GM23338 (cell line): Measurements from ENCODE around the gene PELI3. TPM values are rescaled to one million over a fixed set of nuclear protein-coding genes. Genes with fewer than 3 reads are reported as not detected.
"Not testable (repeated sequence)": the region's sequence is repeated elsewhere in the genome, so short reads cannot be mapped to it uniquely, and the experiment has no call there.

Experiments used
- ATAC-seq: fragments of 200-7000 bp; cut with Tn5 transposase; 3 replicates; pipeline ENCODE4 v1.9.1; 2020
- DNase-seq: peaks from one replicate; pipeline ENCODE4 v3.0.0-alpha.2; 2015; ENCODE audit warnings: low spot score
- H2AFZ ChIP-seq: fragments of 200-600 bp; sonication (generic); 2 replicates; pipeline ENCODE4 v1.8.0; 2016; ENCODE audit warnings: antibody characterized with exemption, mild to moderate bottlenecking, moderate library complexity
- H3F3A ChIP-seq: fragments of 200-600 bp; sonication (generic); replicated peaks from 2 replicates; pipeline ENCODE4 v1.8.0; 2017; ENCODE audit warnings: antibody characterized with exemption, mixed run types, low read depth
- H3K27ac ChIP-seq: fragments of 200-600 bp; sonication (generic); 2 replicates; pipeline ENCODE4 v1.6.1; 2016; ENCODE audit warnings: low read depth
- H3K27me3 ChIP-seq: fragments of 200-600 bp; sonication (generic); 2 replicates; pipeline ENCODE4 v1.8.0; 2016; ENCODE audit warnings: mild to moderate bottlenecking, mixed run types, moderate library complexity; ENCODE audit not compliant: insufficient read depth
- H3K36me3 ChIP-seq: fragments of 200-600 bp; sonication (generic); 2 replicates; pipeline ENCODE4 v1.8.0; 2016; ENCODE audit warnings: mild to moderate bottlenecking; ENCODE audit not compliant: insufficient read depth
- H3K4me1 ChIP-seq: fragments of 200-600 bp; sonication (generic); 2 replicates; pipeline ENCODE4 v1.8.0; 2016; ENCODE audit warnings: mild to moderate bottlenecking, moderate library complexity; ENCODE audit not compliant: insufficient read depth
- H3K4me2 ChIP-seq: fragments of 200-600 bp; sonication (generic); 2 replicates; pipeline ENCODE4 v1.7.1; 2017; ENCODE audit warnings: mixed run types
- H3K4me3 ChIP-seq: fragments of 200-600 bp; sonication (generic); 2 replicates; pipeline ENCODE4 v1.6.1; 2016; ENCODE audit warnings: mixed run types
- H3K79me2 ChIP-seq: fragments of 200-600 bp; sonication (generic); replicated peaks from 2 replicates; pipeline ENCODE4 v1.8.0; 2017; ENCODE audit warnings: mild to moderate bottlenecking; ENCODE audit not compliant: insufficient read depth
- H3K9me2 ChIP-seq: fragments of 200-600 bp; sonication (generic); 2 replicates; pipeline ENCODE4 v1.8.0; 2017; ENCODE audit not compliant: insufficient read depth
- H4K20me1 ChIP-seq: fragments of 200-600 bp; sonication (generic); replicated peaks from 2 replicates; pipeline ENCODE4 v1.8.0; 2017; ENCODE audit warnings: mild to moderate bottlenecking; ENCODE audit not compliant: insufficient read depth
- H3K27ac Mint-ChIP-seq: 2 replicates; pipeline ENCODE4 v1.8.0; 2020; ENCODE audit warnings: inconsistent platforms, mild to moderate bottlenecking, moderate library complexity, mixed read lengths
- H3K27me3 Mint-ChIP-seq: 3 replicates; pipeline ENCODE4 v1.8.0; 2022; ENCODE audit warnings: low read depth, mild to moderate bottlenecking, moderate library complexity, mixed read lengths, inconsistent platforms; ENCODE audit not compliant: insufficient read depth, poor library complexity
- H3K36me3 Mint-ChIP-seq: 3 replicates; pipeline ENCODE4 v1.8.0; 2021; ENCODE audit warnings: low read depth, mild to moderate bottlenecking, inconsistent platforms, moderate library complexity, mixed read lengths
- H3K4me1 Mint-ChIP-seq: 3 replicates; pipeline ENCODE4 v1.8.0; 2020; ENCODE audit warnings: mild to moderate bottlenecking, inconsistent platforms, mixed read lengths
- H3K4me3 Mint-ChIP-seq: 3 replicates; pipeline ENCODE4 v1.8.0; 2021; ENCODE audit warnings: moderate library complexity, mild to moderate bottlenecking, inconsistent platforms, mixed read lengths
- H3K9me3 Mint-ChIP-seq: 3 replicates; pipeline ENCODE4 v1.8.0; 2020; ENCODE audit warnings: moderate library complexity, mild to moderate bottlenecking, inconsistent platforms, mixed read lengths
- EZH2 ChIP-seq: fragments of 200-600 bp; sonication (generic); IDR thresholded peaks from one replicate; pipeline ENCODE4 v1.8.0; 2017; ENCODE audit warnings: antibody characterized with exemption, mild to moderate bottlenecking, low read depth; ENCODE audit not compliant: unreplicated experiment
- POLR2AphosphoS5 ChIP-seq: IDR thresholded peaks from 2 replicates; pipeline ENCODE4 v1.6.1; 2016; ENCODE audit warnings: antibody characterized with exemption, low read depth
- STAT1 ChIP-seq: IDR thresholded peaks from one replicate; pipeline ENCODE4 v1.6.1; 2016; ENCODE audit warnings: antibody characterized with exemption; ENCODE audit not compliant: unreplicated experiment
- ZNF114 ChIP-seq: fragments of 250-450 bp; sonication (Bioruptor Pico); IDR thresholded peaks from 2 replicates; pipeline ENCODE4 v1.5.0; 2020; ENCODE audit warnings: mild to moderate bottlenecking, moderate library complexity
- ZNF462 ChIP-seq: fragments of 250-450 bp; sonication (Bioruptor Pico); IDR thresholded peaks from 2 replicates; pipeline ENCODE4 v1.5.0; 2020; ENCODE audit warnings: mild to moderate bottlenecking, moderate library complexity
- polyA plus RNA-seq: library from polyadenylated mRNA; unstranded; fragments of >200 nt; fragmentation: Nextera tagmentation; extraction: Ambion mirVana; gene quantifications from 2 replicates; pipeline ENCODE4 v1.2.1, GENCODE V29; 2016
- total RNA-seq: library from RNA; depleted of rRNA; stranded (reverse); fragments of >200 nt; shearing (Covaris generic); gene quantifications from 2 replicates; pipeline ENCODE4 v1.2.3, GENCODE V29; 2014
- TF ChIP-seq, protein P1 (sequence below), 2 experiments: fragments of 200-600 bp in 1 of 2; sonication (generic) in 1 of 2; conservative IDR thresholded peaks; 2 replicates each; pipeline versions ENCODE4 v1.5.1 to v1.6.1; 2016 to 2017; ENCODE audit warnings: antibody characterized with exemption in 2 of 2, low read depth in 2 of 2, mild to moderate bottlenecking in 2 of 2, moderate library complexity in 1 of 2

The PELI3 gene
- total and polyA plus RNA-seq, 2 experiments from 2014 or later, result 2.8 to 9.1 TPM

DNA sequence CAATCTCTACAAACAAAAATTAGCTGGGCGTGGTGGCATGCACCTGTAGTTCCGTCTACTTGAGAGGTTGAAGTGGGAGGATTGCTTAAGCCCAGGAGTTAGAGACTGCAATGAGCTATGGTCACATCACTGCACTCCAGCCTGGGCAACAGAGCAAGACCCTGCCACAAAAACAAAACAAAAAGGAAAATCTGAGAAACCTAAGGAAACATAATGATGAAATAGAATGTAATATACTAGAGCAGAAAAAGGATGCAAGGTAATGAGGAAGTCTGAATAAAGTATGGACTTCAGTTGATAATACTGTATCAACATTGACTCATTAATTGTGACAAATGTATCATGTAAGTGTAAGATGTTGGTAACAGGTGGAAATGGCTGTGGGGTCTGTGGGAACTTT, 37.8 kb upstream of the PELI3 start (continued):
- TF ChIP-seq ZNF462 (CRISPR knock-in tag), result no peak

GRCh38 chr11:66429983-66430602, 36.6 kb upstream of the PELI3 start:
- no peak overlapping the region; the same call in 2 of the 3 replicates for H3K4me3 Mint-ChIP-seq
- Histone ChIP-seq H3F3A (peaks cover 9% of the 10 kb centered on the region), H3K4me2 (no peak overlapping the region), H3K79me2 (no peaks in the 10 kb centered on the region), H3K27me3 (no peaks in the 10 kb centered on the region), H3K9me2 (no peaks in the 10 kb centered on the region), H4K20me1 (peaks cover 4% of the 10 kb centered on the region; the same call in 1 of the 2 replicates), H3K4me3 (no peak overlapping the region), H3K4me1 (no peaks in the 10 kb centered on the region), H2AFZ (no peak overlapping the region), H3K36me3 (peaks cover 3% of the 10 kb centered on the region; the same call in 1 of the 2 replicates), H3K27ac (no peak overlapping the region)
- no peaks in the 10 kb centered on the region for H3K4me1 Mint-ChIP-seq
- peak; percentile 98 for ATAC-seq
- peaks cover 17% of the 10 kb centered on the region for H3K36me3 Mint-ChIP-seq
- DNase-seq, result peak; percentile 94
- TF ChIP-seq ZNF114 (CRISPR knock-in tag), result no peak
- no peak for TF ChIP-seq STAT1
- TF ChIP-seq, protein P1, sequence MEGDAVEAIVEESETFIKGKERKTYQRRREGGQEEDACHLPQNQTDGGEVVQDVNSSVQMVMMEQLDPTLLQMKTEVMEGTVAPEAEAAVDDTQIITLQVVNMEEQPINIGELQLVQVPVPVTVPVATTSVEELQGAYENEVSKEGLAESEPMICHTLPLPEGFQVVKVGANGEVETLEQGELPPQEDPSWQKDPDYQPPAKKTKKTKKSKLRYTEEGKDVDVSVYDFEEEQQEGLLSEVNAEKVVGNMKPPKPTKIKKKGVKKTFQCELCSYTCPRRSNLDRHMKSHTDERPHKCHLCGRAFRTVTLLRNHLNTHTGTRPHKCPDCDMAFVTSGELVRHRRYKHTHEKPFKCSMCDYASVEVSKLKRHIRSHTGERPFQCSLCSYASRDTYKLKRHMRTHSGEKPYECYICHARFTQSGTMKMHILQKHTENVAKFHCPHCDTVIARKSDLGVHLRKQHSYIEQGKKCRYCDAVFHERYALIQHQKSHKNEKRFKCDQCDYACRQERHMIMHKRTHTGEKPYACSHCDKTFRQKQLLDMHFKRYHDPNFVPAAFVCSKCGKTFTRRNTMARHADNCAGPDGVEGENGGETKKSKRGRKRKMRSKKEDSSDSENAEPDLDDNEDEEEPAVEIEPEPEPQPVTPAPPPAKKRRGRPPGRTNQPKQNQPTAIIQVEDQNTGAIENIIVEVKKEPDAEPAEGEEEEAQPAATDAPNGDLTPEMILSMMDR (conservative IDR thresholded peaks at IDR 0.05; ENCODE audit: low read depth in 2 of 2), result peak; percentile 92 to 95
- no peak for TF ChIP-seq EZH2
- no peak for TF ChIP-seq POLR2AphosphoS5
- H3K27ac Mint-ChIP-seq, result no peak overlapping the region
- H3K9me3 Mint-ChIP-seq, result no peaks in the 10 kb centered on the region; the same call in 2 of the 3 replicates
- H3K27me3 Mint-ChIP-seq, result peaks cover 5% of the 10 kb centered on the region

GRCh38 chr11:66431287-66431686, 35.4 kb upstream of the PELI3 start:
- H3K27ac Mint-ChIP-seq, ATAC-seq, H4K20me1 ChIP-seq, H3K9me3 Mint-ChIP-seq, DNase-seq, H3K9me2 ChIP-seq, H3K4me3 ChIP-seq, H3K27me3 Mint-ChIP-seq, H3K4me2 ChIP-seq, H2AFZ ChIP-seq, H3K79me2 ChIP-seq, H3K4me1 ChIP-seq, H3K4me1 Mint-ChIP-seq, H3K27me3 ChIP-seq, H3K4me3 Mint-ChIP-seq, H3F3A ChIP-seq: not testable (repeated sequence)
- H3K36me3 ChIP-seq, result peaks cover 11% of the 10 kb centered on the region; the same call in 1 of the 2 replicates
- H3K36me3 Mint-ChIP-seq, result peaks cover 29% of the 10 kb centered on the region
- H3K27ac ChIP-seq, result 0 out of 2 replicates have a peak overlapping the region, but pooled peaks have one; percentile 59

GRCh38 chr11:66431871-66432329, 34.8 kb upstream of the PELI3 start:
- H3K79me2 ChIP-seq, H3K9me3 Mint-ChIP-seq, H3K27me3 Mint-ChIP-seq, H3K4me1 ChIP-seq, H3K27me3 ChIP-seq, H3K4me3 ChIP-seq, H3K9me2 ChIP-seq, H4K20me1 ChIP-seq, H3F3A ChIP-seq, H3K27ac Mint-ChIP-seq, DNase-seq, H3K4me2 ChIP-seq, ATAC-seq, H2AFZ ChIP-seq, H3K4me3 Mint-ChIP-seq, H3K4me1 Mint-ChIP-seq: not testable (repeated sequence)
- Histone ChIP-seq H3K27ac (peak overlapping the region; percentile 59; the same call in 1 of the 2 replicates), H3K36me3 (peaks cover 11% of the 10 kb centered on the region; the same call in 1 of the 2 replicates)
- peaks cover 35% of the 10 kb centered on the region for H3K36me3 Mint-ChIP-seq
